DOHH2 (cell line): ENCODE measurements around the gene SALL3.

ENCODE experiments used
- H3F3A ChIP-seq: fragments of 200-600 bp; sonication (generic), shearing (Covaris generic); 2 replicates; pipeline ENCODE4 v1.6.0; 2016; ENCODE audit warnings: antibody characterized with exemption, mild to moderate bottlenecking; ENCODE audit not compliant: control insufficient read depth, insufficient read depth
- H3K27ac ChIP-seq: fragments of 200-600 bp; sonication (generic); 2 replicates; pipeline ENCODE4 v1.5.1; 2014; ENCODE audit warnings: low read depth, mild to moderate bottlenecking, low read length, moderate library complexity
- H3K27me3 ChIP-seq: fragments of 200-600 bp; sonication (generic); 2 replicates; pipeline ENCODE4 v1.6.1; 2014; ENCODE audit warnings: mild to moderate bottlenecking, low read length, mixed read lengths; ENCODE audit not compliant: control insufficient read depth
- H3K36me3 ChIP-seq: fragments of 200-600 bp; sonication (generic); 2 replicates; pipeline ENCODE4 v1.6.1; 2014; ENCODE audit warnings: mild to moderate bottlenecking, low read length, moderate library complexity, mixed read lengths; ENCODE audit not compliant: control insufficient read depth
- H3K4me1 ChIP-seq: fragments of 200-600 bp; sonication (generic); 2 replicates; pipeline ENCODE4 v1.6.1; 2014; ENCODE audit warnings: mild to moderate bottlenecking, low read length, mixed read lengths; ENCODE audit not compliant: control insufficient read depth
- H3K4me2 ChIP-seq: fragments of 200-600 bp; sonication (generic); 2 replicates; pipeline ENCODE4 v1.6.0; 2014; ENCODE audit warnings: mild to moderate bottlenecking, low read length, moderate library complexity
- H3K4me3 ChIP-seq: fragments of 200-600 bp; sonication (generic); 2 replicates; pipeline ENCODE4 v1.5.1; 2014; ENCODE audit warnings: mild to moderate bottlenecking, low read length, mixed read lengths
- H3K79me2 ChIP-seq: fragments of 200-600 bp; sonication (generic); 2 replicates; pipeline ENCODE4 v1.6.1; 2014; ENCODE audit warnings: mild to moderate bottlenecking, low read length, mixed read lengths; ENCODE audit not compliant: control insufficient read depth
- H3K9me2 ChIP-seq: fragments of 200-600 bp; sonication (generic); replicated peaks from 2 replicates; pipeline ENCODE4 v1.6.1; 2014; ENCODE audit warnings: mild to moderate bottlenecking, low read length, mixed read lengths; ENCODE audit not compliant: control insufficient read depth
- H3K9me3 ChIP-seq: fragments of 200-600 bp; sonication (generic); 2 replicates; pipeline ENCODE4 v1.6.1; 2014; ENCODE audit warnings: antibody characterized with exemption, low read length, mixed read lengths; ENCODE audit not compliant: control insufficient read depth, insufficient read depth
- H4K20me1 ChIP-seq: fragments of 200-600 bp; sonication (generic); 2 replicates; pipeline ENCODE4 v1.6.0; 2014; ENCODE audit warnings: low read depth, mild to moderate bottlenecking, antibody characterized with exemption, low read length, moderate library complexity; ENCODE audit not compliant: control insufficient read depth, insufficient read depth
- EZH2phosphoT487 ChIP-seq: fragments of 200-600 bp; sonication (generic); IDR thresholded peaks from 2 replicates; pipeline ENCODE4 v1.6.1; 2017; ENCODE audit warnings: borderline replicate concordance, mild to moderate bottlenecking, antibody characterized with exemption, low read length, moderate library complexity, mixed read lengths
- TF ChIP-seq, protein P1 (sequence below): fragments of 200-600 bp; sonication (generic); IDR thresholded peaks from one replicate; pipeline ENCODE4 v1.5.1; 2014; ENCODE audit warnings: antibody characterized with exemption, mild to moderate bottlenecking, low read depth, low read length; ENCODE audit not compliant: poor library complexity, severe bottlenecking

The SALL3 gene

DNA sequence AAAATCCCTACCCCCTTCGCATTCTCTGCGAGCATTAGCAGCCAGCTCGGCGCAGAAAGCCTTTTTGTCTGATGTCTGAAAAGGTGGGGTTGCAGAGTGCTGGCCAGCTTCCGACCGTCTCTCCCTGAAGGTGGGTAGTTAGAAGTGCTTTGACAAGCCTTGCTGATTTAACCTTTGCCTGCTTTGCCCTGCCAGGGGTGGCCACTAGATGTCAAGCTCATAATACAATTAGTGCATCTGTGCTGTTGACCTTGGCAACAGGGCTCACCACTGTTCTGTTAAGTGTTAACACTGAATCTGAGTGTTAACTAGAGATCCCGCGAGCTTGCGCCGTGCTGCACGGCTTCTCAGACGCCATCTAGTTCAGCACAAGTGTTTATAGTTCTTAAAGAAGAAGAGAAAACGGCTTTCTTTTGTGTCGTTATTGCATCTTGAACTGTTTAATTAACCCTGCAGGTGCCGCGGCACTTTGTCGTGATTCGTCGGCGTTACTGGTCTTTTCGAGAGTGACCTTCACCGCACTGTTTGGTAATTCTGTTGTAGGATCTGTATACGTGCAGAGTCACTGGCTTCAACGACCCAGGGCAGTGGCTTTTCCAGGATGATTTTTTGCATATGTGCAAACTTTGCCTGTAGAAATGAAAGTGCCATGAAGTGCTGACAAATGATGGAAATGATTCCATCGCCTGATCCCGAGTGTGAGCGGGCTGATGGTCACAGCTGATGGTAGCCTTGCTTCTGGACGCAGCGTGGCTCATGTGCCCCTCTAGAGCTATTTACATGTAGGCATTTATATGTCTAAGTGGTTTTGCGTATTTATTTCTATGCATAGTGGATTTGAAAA, 5.5 kb downstream of the SALL3 start:
- H3K27ac ChIP-seq: no peak overlapping the region
- H4K20me1 ChIP-seq: no peaks in the 10 kb centered on the region
- H3K9me2 ChIP-seq: no peaks in the 10 kb centered on the region
- H3K79me2 ChIP-seq: no peaks in the 10 kb centered on the region
- H3K9me3 ChIP-seq: no peaks in the 10 kb centered on the region
- H3F3A ChIP-seq: no peaks in the 10 kb centered on the region
- peaks cover 24% of the 10 kb centered on the region for H3K27me3 ChIP-seq
- H3K4me1 ChIP-seq: no peaks in the 10 kb centered on the region
- TF ChIP-seq, protein P1, sequence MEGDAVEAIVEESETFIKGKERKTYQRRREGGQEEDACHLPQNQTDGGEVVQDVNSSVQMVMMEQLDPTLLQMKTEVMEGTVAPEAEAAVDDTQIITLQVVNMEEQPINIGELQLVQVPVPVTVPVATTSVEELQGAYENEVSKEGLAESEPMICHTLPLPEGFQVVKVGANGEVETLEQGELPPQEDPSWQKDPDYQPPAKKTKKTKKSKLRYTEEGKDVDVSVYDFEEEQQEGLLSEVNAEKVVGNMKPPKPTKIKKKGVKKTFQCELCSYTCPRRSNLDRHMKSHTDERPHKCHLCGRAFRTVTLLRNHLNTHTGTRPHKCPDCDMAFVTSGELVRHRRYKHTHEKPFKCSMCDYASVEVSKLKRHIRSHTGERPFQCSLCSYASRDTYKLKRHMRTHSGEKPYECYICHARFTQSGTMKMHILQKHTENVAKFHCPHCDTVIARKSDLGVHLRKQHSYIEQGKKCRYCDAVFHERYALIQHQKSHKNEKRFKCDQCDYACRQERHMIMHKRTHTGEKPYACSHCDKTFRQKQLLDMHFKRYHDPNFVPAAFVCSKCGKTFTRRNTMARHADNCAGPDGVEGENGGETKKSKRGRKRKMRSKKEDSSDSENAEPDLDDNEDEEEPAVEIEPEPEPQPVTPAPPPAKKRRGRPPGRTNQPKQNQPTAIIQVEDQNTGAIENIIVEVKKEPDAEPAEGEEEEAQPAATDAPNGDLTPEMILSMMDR: peak; percentile 43
- no peak for TF ChIP-seq EZH2phosphoT487
- H3K4me3 ChIP-seq: no peak overlapping the region
- H3K4me2 ChIP-seq: no peak overlapping the region
- no peaks in the 10 kb centered on the region for H3K36me3 ChIP-seq

DNA sequence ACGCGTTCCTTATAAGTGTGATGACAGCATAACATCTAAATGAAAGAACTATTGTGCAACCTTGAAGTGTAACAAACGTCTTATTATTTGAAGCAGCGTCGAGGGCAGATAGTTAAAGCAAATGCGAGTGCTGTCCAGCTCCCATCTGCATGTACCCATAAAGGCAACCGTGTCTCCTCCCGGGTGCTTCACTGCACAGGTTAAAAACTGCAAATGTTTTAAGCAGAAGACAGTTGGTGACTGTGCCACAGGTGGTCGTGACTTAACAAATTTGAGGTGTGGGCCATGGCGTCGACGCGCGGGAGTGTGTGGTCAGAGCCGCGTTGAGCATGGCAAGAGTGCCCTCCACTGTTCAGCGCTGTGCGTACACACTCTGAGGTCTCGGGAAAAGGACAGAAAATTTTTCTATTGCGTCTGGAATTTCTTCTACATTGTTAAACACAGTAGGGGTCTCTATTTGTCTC, 6.4 kb downstream of the SALL3 start:
- Histone ChIP-seq H3K4me3 (no peak overlapping the region), H3F3A (no peaks in the 10 kb centered on the region), H3K27me3 (peaks cover 24% of the 10 kb centered on the region), H3K9me2 (no peaks in the 10 kb centered on the region), H3K36me3 (no peaks in the 10 kb centered on the region), H3K4me1 (no peaks in the 10 kb centered on the region), H3K9me3 (no peaks in the 10 kb centered on the region), H3K79me2 (no peaks in the 10 kb centered on the region), H3K27ac (no peak overlapping the region), H3K4me2 (no peak overlapping the region), H4K20me1 (no peaks in the 10 kb centered on the region)
- no peak for TF ChIP-seq EZH2phosphoT487
- TF ChIP-seq, protein P1: peak; percentile 21

DNA sequence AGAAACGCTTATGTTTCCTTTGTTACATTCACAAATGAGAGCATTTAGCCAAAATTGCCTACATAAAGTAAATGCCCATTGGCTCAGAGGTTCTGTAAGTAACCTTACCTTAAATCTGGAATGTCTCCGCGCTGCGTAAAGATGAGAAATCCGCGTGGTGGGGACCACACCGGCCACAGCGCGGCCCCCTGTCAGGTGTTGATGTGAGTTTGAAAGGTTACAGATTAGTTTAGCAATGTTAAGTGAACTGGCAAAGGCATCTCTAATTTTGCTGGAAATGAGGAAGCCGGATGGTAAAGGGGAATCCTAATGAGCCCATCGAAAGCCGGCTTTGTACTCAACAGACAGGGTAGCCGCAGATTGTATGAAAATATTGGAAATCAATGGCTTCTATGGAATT, 11.8 kb downstream of the SALL3 start:
- H3K27me3 ChIP-seq: peaks cover 7% of the 10 kb centered on the region; the same call in 1 of the 2 replicates
- peaks cover 13% of the 10 kb centered on the region; the same call in 1 of the 2 replicates for H3K9me3 ChIP-seq
- H3K9me2 ChIP-seq: no peaks in the 10 kb centered on the region
- no peaks in the 10 kb centered on the region for H3K36me3 ChIP-seq
- no peak overlapping the region for H3K27ac ChIP-seq
- no peak overlapping the region for H3K4me3 ChIP-seq
- H3K4me1 ChIP-seq: no peaks in the 10 kb centered on the region
- no peaks in the 10 kb centered on the region for H3K79me2 ChIP-seq
- H3F3A ChIP-seq: no peaks in the 10 kb centered on the region
- no peaks in the 10 kb centered on the region for H4K20me1 ChIP-seq
- H3K4me2 ChIP-seq: no peak overlapping the region
- TF ChIP-seq EZH2phosphoT487: no peak
- TF ChIP-seq, protein P1: no peak
